Measurements from ENCODE around the gene RIOK2.

GRCh38 chr5:97127727-97128126 lies 55.3 kb downstream of the RIOK2 start:
- TF ChIP-seq GABPA (IDR thresholded peaks at IDR 0.05; ENCODE audit: low read depth) (no peak), ATF3 (IDR thresholded peaks at IDR 0.05; ENCODE audit: borderline replicate concordance, extremely low read depth, low read depth, low read length) (no peak), EP300 (IDR thresholded peaks at IDR 0.05; ENCODE audit: borderline replicate concordance in 1 of 2, control insufficient read depth in 1 of 2, low read depth in 2 of 2, low read length in 2 of 2) (no peak), CTCF (IDR thresholded peaks at IDR 0.05 in 2 of 3, conservative IDR thresholded peaks at IDR 0.05 in 1 of 3; ENCODE audit: control insufficient read depth in 2 of 3, extremely low read depth in 1 of 3, insufficient read depth in 1 of 3, low read depth in 3 of 3, low read length in 3 of 3) (no peak), POLR2AphosphoS2 (IDR thresholded peaks at IDR 0.05; ENCODE audit: low read depth, low read length) (no peak), JUNB (IDR thresholded peaks at IDR 0.05) (no peak), CHD1 (IDR thresholded peaks at IDR 0.05; ENCODE audit: low read depth, low read length) (no peak)

Measured in GM12878 (cell line).